Subcutaneous abdominal adipose tissue (tissue), 5 donors: ENCODE data around the gene EPS8.
"Not testable (repeated sequence)": the region's sequence is repeated elsewhere in the genome, so short reads cannot be mapped to it uniquely, and the experiment has no call there.

Source experiments
- H3K27ac ChIP-seq: one replicate; pipeline ENCODE4 v1.7.0; 2013; ENCODE audit warnings: low read depth, mild to moderate bottlenecking, inconsistent platforms, low read length, moderate library complexity
- H3K27me3 ChIP-seq, 5 donors: one replicate each; pipeline ENCODE4 v1.7.0; 2013; ENCODE audit warnings: low read length in 5 of 5, inconsistent platforms in 1 of 5; ENCODE audit not compliant: control insufficient read depth in 5 of 5, insufficient read depth in 4 of 5
- H3K36me3 ChIP-seq, 5 donors: one replicate each; pipeline ENCODE4 v1.7.0; 2013; ENCODE audit warnings: low read length in 5 of 5; ENCODE audit not compliant: control insufficient read depth in 5 of 5, insufficient read depth in 5 of 5
- H3K4me1 ChIP-seq, 5 donors: one replicate each; pipeline ENCODE4 v1.7.0; 2013; ENCODE audit warnings: low read length in 5 of 5, mild to moderate bottlenecking in 3 of 5, moderate library complexity in 1 of 5; ENCODE audit not compliant: control insufficient read depth in 5 of 5, insufficient read depth in 5 of 5
- H3K4me3 ChIP-seq, 5 donors: one replicate each; pipeline ENCODE4 v1.7.0; 2013; ENCODE audit warnings: low read length in 5 of 5, low read depth in 1 of 5
- H3K9ac ChIP-seq, 5 donors: one replicate each; pipeline ENCODE4 v1.7.0; 2013; ENCODE audit warnings: low read length in 5 of 5, mild to moderate bottlenecking in 4 of 5, moderate library complexity in 3 of 5
- H3K9me3 ChIP-seq, 5 donors: one replicate each; pipeline ENCODE4 v1.7.0; 2013; ENCODE audit warnings: low read length in 5 of 5; ENCODE audit not compliant: control insufficient read depth in 5 of 5
- donor health status: healthy.
- donor health status: healthy.
- donor health status: healthy.
- donor health status: healthy.
- donor health status: healthy.

The EPS8 gene

GRCh38 chr12:15740389-15740788, 48.8 kb downstream of the EPS8 start:
- not testable (repeated sequence) for H3K4me3 ChIP-seq, H3K4me1 ChIP-seq, H3K36me3 ChIP-seq, H3K9ac ChIP-seq, H3K27ac ChIP-seq, H3K9me3 ChIP-seq, H3K27me3 ChIP-seq

- H3K9me3 ChIP-seq: no peaks in the 10 kb centered on the region
- H3K36me3 ChIP-seq: no peaks in the 10 kb centered on the region
- no peak overlapping the region for H3K4me3 ChIP-seq
- no peak overlapping the region for H3K9ac ChIP-seq
- H3K27me3 ChIP-seq: no peaks in the 10 kb centered on the region
- peaks cover 0 to 4% (median 0%) of the 10 kb centered on the region in 5 donors for H3K4me1 ChIP-seq
- H3K27ac ChIP-seq: no peak overlapping the region
These were observed 50.7 kb downstream of the EPS8 start for GRCh38 chr12:15738438-15739015.

- no peak overlapping the region for H3K4me3 ChIP-seq
- no peaks in the 10 kb centered on the region for H3K9me3 ChIP-seq
- H3K27ac ChIP-seq: no peak overlapping the region
- H3K36me3 ChIP-seq: no peaks in the 10 kb centered on the region
- H3K4me1 ChIP-seq: peaks cover 0 to 20% (median 11%) of the 10 kb centered on the region in 5 donors
- no peak overlapping the region for H3K9ac ChIP-seq
- H3K27me3 ChIP-seq: no peaks in the 10 kb centered on the region
These were observed 53.2 kb downstream of the EPS8 start for GRCh38 chr12:15735837-15736615.

GRCh38 chr12:15733136-15733535, 56.1 kb downstream of the EPS8 start:
- Histone ChIP-seq H3K4me1 (peaks cover 0 to 27% (median 15%) of the 10 kb centered on the region in 5 donors), H3K27me3 (no peaks in the 10 kb centered on the region), H3K4me3 (no peak overlapping the region), H3K36me3 (no peaks in the 10 kb centered on the region), H3K27ac (peak overlapping the region; percentile 1), H3K9ac (no peak overlapping the region), H3K9me3 (no peaks in the 10 kb centered on the region)

GRCh38 chr12:15732341-15733061, 56.7 kb downstream of the EPS8 start:
- peak overlapping the region; percentile 25 for H3K27ac ChIP-seq

GRCh38 chr12:15731940-15732339, 57.2 kb downstream of the EPS8 start:
- Histone ChIP-seq H3K9ac (no peak overlapping the region), H3K27ac (peak overlapping the region; percentile 25), H3K27me3 (no peaks in the 10 kb centered on the region), H3K36me3 (no peaks in the 10 kb centered on the region), H3K9me3 (no peaks in the 10 kb centered on the region), H3K4me3 (no peak overlapping the region), H3K4me1 (peaks cover 0 to 29% (median 20%) of the 10 kb centered on the region in 5 donors)

More at GRCh38 chr12:15732341-15733061, 56.7 kb downstream of the EPS8 start:
- Histone ChIP-seq H3K4me3 (no peak overlapping the region), H3K9me3 (no peaks in the 10 kb centered on the region), H3K36me3 (no peaks in the 10 kb centered on the region), H3K27me3 (no peaks in the 10 kb centered on the region), H3K4me1 (peaks cover 0 to 32% (median 20%) of the 10 kb centered on the region in 5 donors), H3K9ac (no peak overlapping the region)

- Histone ChIP-seq H3K27ac (peak overlapping the region; percentile 1), H3K4me1 (peaks cover 0 to 40% (median 23%) of the 10 kb centered on the region in 5 donors), H3K36me3 (no peaks in the 10 kb centered on the region), H3K27me3 (no peaks in the 10 kb centered on the region), H3K9ac (no peak overlapping the region), H3K9me3 (no peaks in the 10 kb centered on the region), H3K4me3 (no peak overlapping the region)
These were observed 60.1 kb downstream of the EPS8 start for GRCh38 chr12:15729097-15729496.

GRCh38 chr12:15728118-15728598, 61.0 kb downstream of the EPS8 start:
- no peak overlapping the region for H3K4me3 ChIP-seq
- peaks cover 0 to 40% (median 23%) of the 10 kb centered on the region in 5 donors for H3K4me1 ChIP-seq
- H3K27me3 ChIP-seq: no peaks in the 10 kb centered on the region
- peak overlapping the region; percentile 1 for H3K27ac ChIP-seq
- H3K9ac ChIP-seq: no peak overlapping the region
- H3K9me3 ChIP-seq: no peaks in the 10 kb centered on the region
- no peaks in the 10 kb centered on the region for H3K36me3 ChIP-seq

- Histone ChIP-seq H3K27ac (peak overlapping the region; percentile 34), H3K4me3 (no peak overlapping the region), H3K9ac (peak overlapping the region in 2 of 5 donors; percentile 51), H3K4me1 (peaks cover 0 to 30% (median 19%) of the 10 kb centered on the region in 5 donors), H3K36me3 (peaks cover 0 to 2% (median 0%) of the 10 kb centered on the region in 5 donors), H3K9me3 (no peaks in the 10 kb centered on the region), H3K27me3 (no peaks in the 10 kb centered on the region)
These were observed 62.4 kb downstream of the EPS8 start for GRCh38 chr12:15726878-15727150.
